B cell (primary cell): ENCODE results near the gene MPZL1.

Experiments used
- CTCF ChIP-seq: fragments of 200-600 bp; IDR thresholded peaks from one replicate; pipeline ENCODE4 v1.8.0; 2022; ENCODE audit warnings: antibody characterized with exemption, mild to moderate bottlenecking
- EZH2 ChIP-seq: IDR thresholded peaks from 2 replicates; pipeline ENCODE4 v1.6.1; 2012; ENCODE audit warnings: borderline replicate concordance, low read depth, mild to moderate bottlenecking, moderate library complexity, low read length; ENCODE audit not compliant: insufficient read depth, poor library complexity, severe bottlenecking

GRCh38 chr1:167794043-167794442 is 72.3 kb downstream of the MPZL1 start:
- TF ChIP-seq CTCF, result no peak
- TF ChIP-seq EZH2, result no peak
